Fibroblast of upper back skin (primary cell): Measurements from ENCODE around the gene FASTKD2.

Experiments used
- DNase-seq: peaks from one replicate; pipeline ENCODE4 v3.0.0-alpha.2; 2013

The FASTKD2 gene

DNA sequence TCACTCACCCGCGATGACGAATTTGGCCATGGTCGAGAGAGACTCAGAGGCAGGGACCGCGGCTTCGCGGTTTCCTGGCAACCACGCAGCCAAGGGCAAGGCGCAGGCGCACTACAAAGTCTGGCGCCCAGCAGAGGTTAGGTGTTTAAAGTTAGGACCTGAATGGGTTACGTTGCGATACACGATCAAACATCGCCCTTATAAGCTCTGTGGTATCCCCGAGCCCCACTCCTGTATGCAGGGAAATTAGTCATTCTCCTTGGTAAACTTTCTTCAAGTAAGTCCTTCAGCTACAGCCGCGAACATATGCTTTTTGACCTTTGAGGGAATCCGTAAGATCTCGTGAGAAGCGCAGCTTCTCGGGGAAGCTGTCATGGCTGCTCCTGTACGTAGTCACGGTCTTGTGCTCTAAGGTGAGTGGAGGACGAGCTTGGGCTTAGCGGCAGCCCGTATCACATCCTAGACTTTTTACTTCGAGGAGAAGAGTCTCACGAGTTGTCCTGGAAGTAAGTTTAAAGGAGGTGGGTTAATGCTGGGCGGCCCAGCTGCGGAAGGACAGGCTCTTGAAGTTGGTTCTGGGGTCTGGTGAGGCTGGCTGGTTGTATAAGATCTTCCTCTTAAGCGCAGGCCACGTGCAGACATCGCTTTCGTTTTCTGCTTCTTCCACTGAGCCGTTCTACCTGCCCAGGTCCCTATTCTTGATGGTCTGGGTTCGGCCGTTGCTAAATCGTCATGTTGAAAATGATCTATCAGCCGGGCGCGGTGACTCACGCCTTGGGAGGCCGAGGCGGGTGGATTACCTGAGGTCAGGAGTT lies at the start of gene FASTKD2, which contains the start of gene MDH1B:
FASTKD2 (plus strand) TSS at position 365 of the 815 bp plus-strand sequence. CDS start 1,088 bp downstream, outside the sequence.
MDH1B (minus strand) TSS at position 87 of the 815 bp plus-strand sequence; CDS start at position 30, 57 bp downstream.
- DNase-seq: peak; percentile 94

- DNase-seq: no peak
Measured at GRCh38 chr2:206716623-206717022, 48.8 kb upstream of the FASTKD2 start.

DNA sequence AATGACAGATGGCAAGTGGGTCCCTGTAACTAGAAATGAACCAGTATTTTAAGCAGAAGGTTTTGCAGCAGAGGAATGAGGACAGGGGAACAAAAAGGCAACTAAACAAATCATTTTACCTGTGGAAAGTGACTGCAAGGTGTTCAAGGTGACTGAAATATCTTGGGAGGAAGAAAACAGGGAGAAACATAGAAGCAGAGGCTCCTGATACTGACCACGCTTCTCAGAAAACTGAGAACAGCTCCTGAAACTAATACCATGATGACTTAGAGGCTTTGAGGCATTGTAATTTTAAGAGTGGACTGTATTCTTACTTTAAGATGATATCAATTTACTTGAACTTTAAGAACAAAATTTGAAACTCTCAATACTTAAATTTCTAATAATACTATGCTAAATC lies 47.1 kb upstream of the FASTKD2 start, which contains the start of gene DYTN:
DYTN (minus strand) TSS at position 101 of the 400 bp plus-strand sequence. CDS start 117 bp downstream, outside the sequence.
- no peak for DNase-seq

GRCh38 chr2:206721256-206721920 lies 44.0 kb upstream of the FASTKD2 start:
- no peak for DNase-seq

- no peak for DNase-seq
Measured at GRCh38 chr2:206723288-206723687, 42.1 kb upstream of the FASTKD2 start.

GRCh38 chr2:206727287-206727686 lies 38.1 kb upstream of the FASTKD2 start:
- DNase-seq: no peak

DNA sequence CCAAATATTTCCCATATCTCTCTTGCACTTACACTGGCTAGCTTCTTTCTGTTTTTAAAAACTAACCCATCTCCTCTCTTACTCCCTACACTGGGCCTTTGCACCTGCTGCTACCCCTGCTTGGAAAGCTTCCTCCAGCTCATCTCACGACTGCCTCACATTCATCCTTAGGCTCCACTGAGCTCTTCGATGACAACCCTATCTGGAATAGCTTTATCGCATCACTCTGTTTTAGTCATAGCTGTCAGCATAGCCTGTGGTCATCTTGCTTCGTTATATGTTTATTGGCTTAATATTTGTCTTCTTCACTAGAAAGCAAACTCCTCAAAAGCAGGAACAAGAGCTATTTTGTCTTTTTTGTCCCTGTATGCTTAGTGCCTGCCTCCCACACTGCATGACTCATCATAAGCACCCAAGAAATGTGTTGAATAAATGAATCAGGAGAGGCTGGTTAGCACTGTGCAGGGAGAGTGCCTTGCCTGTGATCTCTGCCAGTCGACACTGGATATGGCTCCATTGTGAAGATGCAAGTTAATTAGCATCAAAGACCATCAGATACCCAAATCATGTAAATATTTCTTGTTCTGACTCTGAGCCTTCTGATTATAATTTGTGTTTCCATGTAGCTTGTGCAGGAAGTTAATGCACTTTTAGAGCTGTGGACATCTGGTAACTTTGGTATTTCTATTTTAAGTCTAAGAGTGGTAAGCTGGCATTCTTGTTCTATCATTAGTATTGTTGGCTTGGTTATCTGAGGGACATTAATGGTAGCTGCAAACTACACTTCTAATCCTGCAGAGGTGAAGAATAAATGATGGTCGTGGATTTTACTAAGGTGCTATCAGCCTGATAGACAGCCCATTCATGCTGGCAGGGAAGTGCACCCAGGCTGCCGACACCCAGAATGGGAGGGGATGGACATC lies 36.9 kb upstream of the FASTKD2 start:
- DNase-seq: no peak

DNA sequence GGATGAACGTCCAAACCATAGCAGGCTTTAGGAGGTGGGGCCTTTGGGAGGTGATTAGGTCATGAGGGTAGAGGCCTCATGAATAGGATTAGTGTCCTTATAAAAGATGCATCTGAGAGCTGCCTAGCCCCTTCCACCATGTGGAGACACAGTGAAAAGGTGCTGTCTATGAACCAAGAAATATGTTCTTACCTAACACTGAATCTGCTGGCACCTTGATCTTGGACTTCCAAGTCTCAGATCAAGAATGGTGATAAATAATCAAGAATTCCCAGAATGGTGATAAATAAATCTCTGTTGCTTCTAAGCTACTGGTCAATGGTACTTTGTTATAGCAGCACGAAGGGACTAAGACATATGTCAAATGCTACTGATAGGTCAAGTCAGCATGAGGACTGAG lies 32.1 kb upstream of the FASTKD2 start:
- DNase-seq: no peak

- no peak for DNase-seq
Measured at GRCh38 chr2:206736935-206737334, 28.5 kb upstream of the FASTKD2 start.

DNA sequence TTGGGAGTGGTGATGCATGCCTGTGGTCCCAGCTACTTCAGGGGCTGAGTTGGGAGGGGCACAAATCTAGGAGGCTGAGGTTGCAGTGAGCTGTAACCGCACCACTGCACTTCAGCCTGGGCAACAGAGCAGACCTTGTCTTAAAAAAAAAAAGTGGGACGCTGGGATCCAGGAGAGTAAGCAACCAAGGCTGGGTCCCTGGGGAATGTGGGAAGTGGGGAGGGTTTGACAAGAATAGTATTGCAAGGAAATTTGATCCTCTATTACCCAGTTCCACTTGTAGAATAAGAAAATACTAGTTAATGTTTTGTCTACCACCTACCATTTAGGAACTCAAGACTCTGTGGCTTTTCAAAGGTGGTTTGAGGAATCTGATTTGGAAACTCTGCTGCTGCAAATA lies 26.1 kb upstream of the FASTKD2 start:
- DNase-seq: no peak

GRCh38 chr2:206740800-206741199 lies 24.6 kb upstream of the FASTKD2 start:
- DNase-seq: no peak

DNA sequence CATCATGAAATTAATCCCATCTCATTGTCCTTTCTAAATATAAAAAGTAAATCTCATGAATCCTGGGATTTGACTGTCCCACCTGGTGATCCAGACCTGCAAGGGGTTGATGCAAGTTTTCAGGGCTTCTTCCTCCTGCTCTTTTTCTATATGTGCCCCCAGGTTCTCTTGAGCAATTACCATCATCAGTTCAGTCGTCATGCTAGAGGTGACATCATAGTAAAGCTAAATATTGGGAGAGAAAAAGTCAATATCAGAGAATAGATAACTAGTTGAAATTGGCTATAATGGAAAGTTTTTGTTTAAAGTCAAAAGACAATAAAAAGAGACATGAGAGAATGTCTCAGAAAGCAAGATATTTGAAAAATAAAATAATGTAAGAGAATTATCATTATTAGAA lies 8.6 kb upstream of the FASTKD2 start:
- DNase-seq: no peak

DNA sequence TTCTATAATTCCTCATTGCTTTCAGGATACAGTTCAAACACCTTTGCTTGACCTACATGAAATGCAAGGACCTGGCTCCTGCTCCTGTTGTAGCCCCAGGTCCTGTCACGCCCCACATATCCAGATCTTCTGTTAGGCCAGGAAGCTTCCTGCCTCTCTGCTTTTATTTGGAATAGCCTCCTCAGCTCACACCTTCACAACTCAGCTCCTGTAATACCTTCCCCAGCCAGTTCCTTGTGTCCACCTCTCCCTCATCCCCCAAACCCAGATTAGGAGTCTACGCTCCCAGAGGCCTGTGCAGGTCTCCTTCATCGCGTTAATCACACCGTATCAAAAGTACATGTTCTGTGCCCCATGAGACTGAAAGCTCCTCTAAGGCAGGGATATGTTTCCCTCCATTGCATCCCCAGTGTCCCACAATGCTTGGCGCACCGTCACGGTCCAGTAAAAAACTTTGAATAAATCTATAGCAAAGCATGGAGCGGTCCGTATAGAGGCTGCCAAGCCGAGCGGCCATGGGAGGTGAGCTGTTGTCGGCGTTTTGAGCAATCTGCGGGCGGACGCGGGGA lies 649 bp upstream of the FASTKD2 start:
- no peak for DNase-seq

GRCh38 chr2:206766057-206766930 lies 888 bp downstream of the FASTKD2 start:
- DNase-seq: no peak

DNA sequence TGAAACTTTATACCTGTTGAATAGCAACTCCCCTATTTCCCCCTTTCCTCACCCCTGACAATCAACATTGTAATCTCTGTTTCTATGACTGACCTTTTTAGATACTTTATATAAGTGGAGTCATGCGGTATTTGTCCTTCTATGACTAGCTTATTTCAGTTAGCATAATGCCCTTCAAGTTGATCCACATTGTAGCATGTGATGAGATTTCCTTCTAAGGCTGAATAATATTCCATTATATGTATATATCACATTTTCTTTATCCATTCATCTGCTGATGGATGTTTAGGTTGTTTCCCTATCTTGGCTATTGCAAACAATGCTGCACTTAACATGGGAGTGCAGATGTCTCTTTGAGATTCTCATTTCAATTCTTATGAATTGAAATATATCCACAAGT lies 9.5 kb downstream of the FASTKD2 start:
- no peak for DNase-seq

DNA sequence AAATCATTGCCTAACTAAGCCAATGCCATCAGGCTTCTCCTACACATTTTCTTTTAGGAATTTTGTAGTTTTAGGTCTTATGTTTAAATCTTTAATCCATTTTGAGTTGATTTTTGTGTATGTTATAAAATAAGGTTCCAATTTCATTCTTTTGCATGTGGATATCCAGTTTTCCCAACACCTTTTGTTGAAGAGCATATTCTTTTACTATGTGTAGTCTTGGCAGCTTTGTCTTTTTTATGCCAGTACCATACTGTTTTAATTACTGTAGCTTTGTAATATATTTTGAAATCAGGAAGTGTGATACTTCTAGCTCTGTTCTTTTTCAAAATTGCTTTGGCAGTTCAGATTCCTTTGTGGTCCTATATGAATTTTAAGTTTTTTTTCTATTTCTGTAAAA lies 11.0 kb downstream of the FASTKD2 start:
- DNase-seq: no peak

- no peak for DNase-seq
Measured at GRCh38 chr2:206780671-206781070, 15.3 kb downstream of the FASTKD2 start.

DNA sequence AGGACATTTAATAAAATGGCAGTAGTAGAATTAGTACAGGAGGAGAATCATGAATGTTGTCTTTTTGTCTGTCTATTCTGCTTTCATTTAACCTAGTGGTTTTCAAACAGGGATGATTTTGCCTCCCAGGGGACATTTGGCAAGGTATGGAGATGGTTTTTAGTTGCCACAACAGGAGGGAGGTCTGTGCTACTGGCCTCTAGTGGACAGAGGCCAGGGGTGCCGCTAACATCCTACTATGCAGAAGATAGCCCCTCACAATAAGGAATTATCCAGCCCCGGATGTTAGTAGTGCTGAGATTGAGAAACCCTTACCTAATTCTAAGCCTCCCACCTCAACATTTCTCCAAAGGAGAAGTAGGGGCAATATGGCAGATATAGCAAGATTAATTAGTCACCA lies 18.3 kb downstream of the FASTKD2 start:
- no peak for DNase-seq

DNA sequence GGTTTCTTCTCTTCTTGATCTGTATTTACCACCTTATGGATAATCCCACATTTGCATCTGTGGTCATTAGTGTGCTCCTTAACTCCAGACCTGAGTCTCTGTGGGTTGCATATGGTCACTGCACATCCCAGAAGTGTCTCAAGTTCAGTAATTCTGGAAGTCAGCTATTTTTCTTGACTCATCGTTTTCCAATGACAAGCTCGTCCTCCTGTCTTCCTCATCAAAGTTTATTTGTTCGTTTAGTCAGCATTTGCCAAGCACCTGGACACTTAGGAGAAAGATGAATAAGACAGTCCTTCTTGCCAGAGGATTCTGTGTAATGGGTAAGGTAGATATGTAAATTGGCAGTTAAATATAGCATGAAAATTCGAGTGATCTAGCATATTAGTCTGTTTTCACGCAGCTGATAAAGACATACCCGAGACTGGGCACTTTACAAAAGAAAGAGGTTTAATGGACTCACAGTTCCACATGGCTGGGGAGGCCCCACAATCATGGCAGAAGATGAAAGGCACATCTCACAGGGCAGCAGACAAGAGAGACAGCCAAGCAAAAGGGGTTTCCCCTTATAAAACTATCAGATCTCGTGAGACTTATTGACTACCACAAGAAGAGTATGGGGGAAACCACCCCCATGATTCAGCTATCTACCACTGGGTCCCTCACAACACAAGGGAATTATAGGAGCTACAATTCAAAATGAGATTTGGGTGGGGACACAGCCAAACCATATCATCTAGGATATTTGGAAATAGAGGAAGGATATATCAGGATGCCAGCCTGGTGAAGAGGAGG lies 19.4 kb downstream of the FASTKD2 start:
- no peak for DNase-seq

- peak; percentile 10 for DNase-seq
Measured at GRCh38 chr2:206790311-206790935, 25.0 kb downstream of the FASTKD2 start.
